Measurements from ENCODE around the gene CREBBP.

- TF ChIP-seq CTCF (IDR thresholded peaks at IDR 0.05) (no peak), POLR2A (IDR thresholded peaks at IDR 0.05) (no peak)
Observed at GRCh38 chr16:3766177-3766576, 114.3 kb downstream of the CREBBP start.
